DMS114 treated with DMSO at 0.1 percent for 48 hours (cell line): Measurements from ENCODE around the gene DOCK8.
"Not testable (repeated sequence)": the region's sequence is repeated elsewhere in the genome, so short reads cannot be mapped to it uniquely, and the experiment has no call there.

Experiments
- DNase-seq: peaks from one replicate; lab custom pipeline; 2025; ENCODE audit not compliant: unreplicated experiment; lab: John Stamatoyannopoulos, UW

Gene DOCK8

DNA sequence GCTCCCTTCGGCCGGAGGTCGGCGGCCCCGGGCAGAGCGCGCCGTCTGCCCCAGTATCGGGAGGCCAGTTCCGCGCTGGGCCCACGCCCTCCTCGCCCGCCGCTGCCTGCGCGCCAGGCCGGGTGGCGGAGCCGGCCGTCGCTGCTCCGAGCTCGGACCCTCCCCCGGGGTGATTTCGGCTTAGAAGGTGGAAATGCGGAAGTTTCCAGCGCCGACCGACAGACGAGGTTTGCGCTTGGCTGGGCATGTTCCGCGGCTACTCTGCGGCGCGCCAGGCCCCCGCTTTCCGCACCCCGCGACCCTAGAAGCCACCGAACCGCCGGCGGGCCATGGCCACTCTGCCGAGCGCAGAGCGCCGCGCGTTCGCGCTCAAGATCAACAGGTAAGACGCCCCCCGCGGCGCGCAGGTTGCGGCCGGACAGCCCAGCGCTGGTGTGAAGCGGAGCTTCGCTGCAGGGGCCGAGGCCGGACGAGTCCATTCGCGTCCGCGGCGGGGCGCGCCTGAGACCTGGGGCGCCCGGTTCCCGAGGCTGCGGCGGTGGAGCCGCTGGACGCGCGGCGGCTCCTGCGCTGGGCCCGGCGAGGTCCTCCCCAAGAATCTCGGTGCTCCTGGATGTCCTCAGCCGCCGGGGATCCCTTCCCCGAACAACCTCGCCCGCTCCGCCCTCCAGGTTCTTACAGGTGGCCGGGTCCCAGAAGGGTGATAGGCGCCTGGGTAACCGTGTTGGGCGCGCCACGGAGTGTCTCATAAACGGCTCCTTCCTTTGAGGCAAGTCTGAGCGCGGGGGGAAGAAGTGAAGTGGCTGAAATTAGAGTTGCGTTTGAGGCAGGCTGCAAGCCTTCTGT, at the start of gene DOCK8:
TSS of gene DOCK8 (plus strand) at position 218 of the 846 bp plus-strand sequence. CDS start at position 330, 112 bp downstream.
- peak; percentile 10 for DNase-seq

DNA sequence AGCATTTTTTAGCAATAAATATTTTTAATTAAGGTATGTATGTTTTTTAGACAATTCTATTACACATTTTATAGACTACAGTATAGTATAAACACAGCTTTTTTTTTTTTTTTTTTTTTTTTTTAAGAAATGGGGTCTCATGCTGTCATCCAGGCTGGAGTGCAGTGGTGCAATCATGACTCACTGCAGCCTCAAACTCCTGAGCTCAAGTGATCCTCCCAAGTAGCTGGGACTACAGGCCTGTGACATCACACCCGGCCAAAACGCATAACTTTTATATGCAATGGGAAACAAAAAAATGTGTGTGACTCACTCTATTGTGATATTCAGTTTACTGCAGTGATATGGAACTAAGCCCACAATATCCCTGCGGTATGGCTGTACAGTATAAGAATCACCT, 44.9 kb upstream of the DOCK8 start:
- DNase-seq = not testable (repeated sequence)

DNA sequence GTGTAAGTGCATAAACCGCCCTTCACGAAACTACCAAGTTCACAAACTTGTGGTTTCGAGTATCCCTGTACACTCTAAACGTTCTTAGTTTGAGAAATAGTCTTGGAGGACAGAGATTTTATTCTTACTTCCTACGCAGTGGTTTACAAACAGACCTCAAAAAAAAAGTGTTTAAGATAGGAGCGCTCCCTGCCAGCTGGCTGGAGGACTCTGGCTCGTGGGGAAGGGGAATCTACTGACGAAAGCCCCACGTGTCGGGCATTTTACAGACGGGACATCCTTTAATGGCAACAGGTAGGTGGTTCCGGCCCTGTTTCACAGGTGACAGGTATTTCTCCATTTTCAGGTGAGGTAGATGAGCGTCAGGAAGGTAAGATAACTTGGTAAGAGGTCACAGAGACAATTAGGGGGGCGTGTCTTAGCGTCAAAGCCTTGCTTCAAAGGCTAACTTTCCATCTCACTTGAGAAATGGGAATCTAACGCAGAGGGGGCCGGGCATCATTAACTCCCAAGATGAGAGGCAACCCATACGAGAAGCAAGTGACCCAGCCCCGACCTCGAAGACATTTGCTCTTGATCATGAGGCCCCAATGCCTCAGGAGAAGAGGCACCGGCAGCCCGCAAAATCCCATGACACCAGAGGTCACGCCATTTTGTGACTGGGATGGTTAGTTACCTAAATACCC, 36.4 kb upstream of the DOCK8 start:
- DNase-seq = not testable (repeated sequence)

DNA sequence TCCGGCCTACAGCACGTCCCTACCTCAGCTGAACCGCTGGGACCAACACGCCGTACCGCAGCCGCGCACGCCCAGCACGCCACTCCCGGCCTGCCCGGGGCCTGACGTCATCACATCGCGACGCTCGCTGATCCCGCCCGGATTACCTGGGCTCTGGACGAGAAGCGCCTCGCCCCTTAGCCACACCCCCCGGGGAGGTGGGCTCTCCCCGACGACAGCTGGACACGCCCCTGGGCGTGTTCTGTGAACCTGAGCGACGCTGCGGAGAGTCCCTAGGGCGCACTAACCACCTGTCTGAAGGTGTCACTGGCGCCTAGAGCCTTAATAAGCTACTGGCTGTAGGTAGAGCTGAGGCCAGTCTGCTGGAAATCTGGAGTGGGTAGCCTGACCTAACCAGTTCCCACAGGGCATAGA, 35.7 kb upstream of the DOCK8 start, which contains the start of gene ZNG1A:
TSS of gene ZNG1A (minus strand) at position 87 of the 414 bp plus-strand sequence. CDS start 87 bp downstream, outside the sequence.
- not testable (repeated sequence) for DNase-seq

DNA sequence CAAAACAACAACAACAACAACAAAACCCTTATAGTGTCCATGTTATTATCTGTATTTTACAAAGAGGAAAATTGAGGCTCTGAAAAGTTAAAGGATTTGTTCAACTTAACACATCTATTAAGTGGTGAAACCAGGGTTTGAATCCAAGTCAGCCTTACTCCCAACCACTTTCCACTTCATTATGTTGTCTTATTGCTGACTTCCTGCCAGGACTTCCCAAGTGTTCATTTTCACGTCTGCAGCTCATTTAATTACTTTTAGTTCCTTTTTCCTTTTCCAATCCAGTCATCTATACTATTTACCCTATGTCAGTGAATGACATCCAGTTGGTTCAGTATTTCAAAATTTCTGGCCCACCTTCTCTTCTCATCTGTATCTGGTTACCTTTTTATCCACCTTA, 15.1 kb upstream of the DOCK8 start:
- DNase-seq = not testable (repeated sequence)

DNA sequence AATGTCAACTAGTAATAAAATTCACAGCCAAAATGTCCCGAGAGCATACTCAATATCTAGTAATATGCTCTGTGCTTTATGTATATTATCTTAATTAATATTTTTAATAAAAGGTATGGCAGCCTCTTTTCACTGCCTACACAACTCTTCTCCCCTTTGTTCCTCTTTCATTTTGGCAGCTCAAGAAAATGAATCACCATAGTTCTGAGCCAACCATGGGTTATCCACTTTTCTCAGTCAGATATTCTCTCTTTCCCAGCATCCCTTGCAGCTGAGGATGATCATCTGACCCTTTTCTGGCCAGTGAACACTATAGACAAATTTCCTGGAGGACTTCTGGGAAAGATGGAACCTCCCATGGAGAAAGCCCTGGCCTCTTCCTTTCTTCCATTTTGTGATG, 8.2 kb upstream of the DOCK8 start:
- DNase-seq = no peak

DNA sequence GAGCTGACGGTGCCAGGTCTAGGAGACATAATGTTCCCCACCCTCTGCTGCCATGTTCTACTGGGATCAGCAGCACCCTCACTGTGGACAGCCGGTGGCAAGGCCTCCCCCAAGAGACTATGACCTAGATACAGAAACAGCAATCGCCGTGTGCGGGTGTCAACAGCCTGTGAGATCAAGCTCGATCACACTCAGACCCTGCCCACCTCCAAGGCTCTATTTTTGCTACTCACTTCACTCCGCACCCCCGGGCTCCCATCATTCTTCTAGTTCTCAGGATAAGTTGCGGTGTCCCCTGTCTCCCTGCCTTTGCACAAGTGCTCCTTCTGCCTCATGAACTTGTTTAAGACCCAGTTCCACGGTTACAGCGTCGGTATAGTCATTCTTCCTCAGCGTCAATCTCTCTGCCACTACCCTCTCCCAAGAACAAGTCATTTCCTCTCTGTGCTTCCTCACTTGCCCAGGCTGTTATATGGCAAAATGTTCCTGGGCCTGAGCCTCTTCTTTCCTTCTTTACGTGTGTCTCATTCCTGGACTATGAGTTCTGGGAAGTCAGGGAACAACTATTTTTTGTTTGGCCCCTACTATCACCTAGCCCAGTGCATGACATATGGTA, 5.4 kb upstream of the DOCK8 start:
- DNase-seq = no peak

DNA sequence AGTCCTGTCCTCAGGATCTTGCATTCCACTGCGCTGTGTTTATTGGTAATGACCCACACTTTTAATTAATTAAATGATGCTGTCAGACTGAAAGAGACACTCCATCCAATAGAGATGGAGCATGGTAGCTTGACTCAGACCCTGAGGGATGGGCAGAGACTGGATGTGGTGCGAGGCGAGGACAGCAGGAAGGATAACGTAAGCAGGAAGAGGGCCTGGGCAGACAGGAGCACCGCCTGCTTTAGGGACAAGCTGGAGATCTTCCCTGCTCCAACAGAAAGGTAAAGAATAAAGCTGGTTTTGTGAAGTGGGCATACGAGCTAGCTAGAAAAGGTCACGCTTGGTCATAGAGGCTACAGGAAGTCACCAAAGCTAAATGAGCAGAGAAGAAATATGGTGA, 3.6 kb upstream of the DOCK8 start:
- DNase-seq = no peak

DNA sequence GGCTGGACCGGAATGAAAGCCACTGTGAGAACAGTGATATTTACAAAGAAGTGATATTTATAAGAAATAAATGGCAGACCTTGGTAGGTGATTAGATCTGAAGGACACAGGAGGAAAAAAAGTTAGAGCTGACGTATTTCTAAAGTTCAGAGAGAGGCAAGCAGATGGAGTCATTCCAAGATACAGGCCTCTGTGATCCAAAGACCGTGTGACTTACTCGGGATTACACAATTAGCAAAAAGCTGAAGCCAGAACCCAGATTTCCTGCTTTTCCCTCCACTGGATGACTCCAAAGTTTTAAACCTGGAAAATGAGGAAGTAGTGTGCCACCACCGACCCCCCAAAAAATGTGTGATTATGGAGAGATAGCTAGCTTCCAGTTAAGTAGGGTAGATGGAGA, 3.1 kb upstream of the DOCK8 start:
- DNase-seq = no peak

DNA sequence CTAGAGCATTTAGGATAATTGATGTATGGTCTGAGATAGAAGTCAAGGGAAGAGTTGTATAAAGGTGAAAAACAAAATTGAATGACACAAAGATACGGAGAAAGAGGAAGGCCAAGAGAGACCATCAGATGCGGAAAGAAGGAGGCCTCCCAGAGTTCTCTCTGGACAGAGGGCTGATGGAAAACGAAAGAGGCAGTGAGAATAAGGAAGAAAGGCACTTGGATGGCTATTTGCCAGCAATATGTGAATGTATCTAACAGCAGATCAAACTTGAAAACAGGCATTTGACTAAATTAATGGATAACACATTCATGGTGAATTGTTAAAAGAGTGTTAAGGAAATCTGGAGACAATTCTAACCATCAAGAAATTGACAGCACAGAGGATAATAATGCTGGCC, 2.4 kb upstream of the DOCK8 start:
- no peak for DNase-seq

DNA sequence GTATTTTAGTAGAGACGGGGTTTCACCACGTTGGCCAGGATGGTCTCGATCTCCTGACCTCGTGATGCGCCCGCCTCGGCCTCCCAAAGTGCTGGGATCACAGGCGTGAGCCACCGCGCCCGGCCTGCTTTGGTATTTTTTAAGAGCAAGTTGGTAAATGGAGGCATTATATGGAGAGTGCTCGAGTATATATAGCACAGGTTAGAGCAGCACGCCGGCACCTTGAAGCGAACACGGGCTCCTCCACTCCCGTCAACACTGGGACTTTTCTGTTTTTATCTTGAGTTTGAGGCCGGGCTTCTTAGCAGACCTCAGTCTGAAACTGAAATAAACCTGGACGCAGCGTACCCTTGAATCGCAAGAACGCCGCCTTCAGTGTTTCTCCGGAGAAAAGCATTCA, 764 bp upstream of the DOCK8 start:
- not testable (repeated sequence) for DNase-seq

DNA sequence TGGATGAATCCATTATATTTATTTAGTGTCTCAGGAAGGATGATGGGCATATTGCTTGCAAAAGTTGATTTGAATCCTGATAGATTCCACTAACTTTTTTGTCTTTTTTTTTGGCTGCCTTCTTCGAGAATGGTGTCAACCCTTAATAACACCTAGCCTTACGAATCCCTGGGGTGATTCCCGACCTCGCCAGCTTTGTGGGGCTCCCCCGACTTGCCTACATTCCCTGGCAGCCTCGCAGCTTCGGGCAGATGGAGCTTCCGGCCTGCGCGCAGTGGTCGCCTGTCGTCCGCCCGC, 366 bp upstream of the DOCK8 start:
- DNase-seq = no peak

DNA sequence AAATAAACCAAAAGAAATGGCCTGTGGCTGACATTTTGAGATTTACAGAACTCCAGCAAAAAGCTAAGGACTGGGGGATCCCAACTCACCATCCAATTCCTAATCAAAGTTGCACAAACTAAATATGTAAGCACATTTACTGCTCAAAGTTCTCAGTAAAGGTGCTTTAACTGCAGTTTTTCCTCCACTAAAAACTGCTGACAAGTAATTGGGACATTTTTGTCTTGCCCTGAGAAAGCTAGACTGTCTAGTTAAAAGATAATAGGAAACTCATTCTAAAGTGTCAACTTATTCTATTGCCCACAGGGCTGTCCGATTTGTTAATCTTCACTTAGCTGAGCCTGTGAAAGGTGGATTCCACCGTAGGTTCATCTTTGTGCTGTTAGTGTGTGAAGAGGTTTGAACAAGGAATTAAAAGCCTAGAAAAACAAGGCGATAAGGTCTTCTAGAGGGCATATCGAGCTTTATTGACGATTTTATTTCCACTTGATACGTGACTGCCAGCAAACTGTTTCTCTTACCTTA, 1.0 kb downstream of the DOCK8 start:
- no peak for DNase-seq

DNA sequence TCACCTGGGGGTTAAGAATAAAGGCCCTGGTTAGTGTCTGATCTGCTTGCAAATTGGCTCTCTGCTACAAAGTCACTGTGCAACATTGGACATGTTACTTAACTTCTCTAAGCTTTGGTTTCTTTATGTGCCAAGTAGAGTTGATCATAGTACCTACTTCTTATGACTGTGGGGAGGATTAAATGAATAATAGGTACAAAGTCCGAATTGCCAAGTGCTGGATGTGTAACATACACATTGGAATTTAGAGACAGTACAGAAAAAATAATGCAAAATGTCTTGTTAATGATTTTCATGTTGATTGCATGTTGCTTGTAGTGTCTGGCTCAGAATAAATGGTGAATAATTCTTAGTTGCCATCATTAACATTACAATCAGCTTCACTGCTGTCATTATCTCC, 2.2 kb downstream of the DOCK8 start:
- DNase-seq = no peak

DNA sequence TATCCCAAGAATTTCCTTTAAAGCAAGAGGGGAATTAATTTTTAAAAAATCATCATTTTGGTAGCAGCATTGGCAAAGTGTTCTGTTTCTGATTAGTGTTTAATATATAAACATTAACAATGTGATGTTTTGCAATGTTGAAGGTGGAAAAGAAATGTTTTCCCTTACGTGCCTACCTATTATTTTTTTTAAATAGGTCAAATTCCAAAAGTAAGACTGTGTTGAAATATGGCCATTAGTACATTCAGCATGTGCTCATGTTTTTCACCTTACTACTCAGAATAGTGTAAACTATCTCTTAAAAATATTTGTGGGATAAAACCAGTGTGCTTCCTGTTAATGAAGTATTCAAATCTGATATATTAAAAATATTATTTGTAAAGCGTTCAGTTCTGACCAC, 3.3 kb downstream of the DOCK8 start:
- no peak for DNase-seq

DNA sequence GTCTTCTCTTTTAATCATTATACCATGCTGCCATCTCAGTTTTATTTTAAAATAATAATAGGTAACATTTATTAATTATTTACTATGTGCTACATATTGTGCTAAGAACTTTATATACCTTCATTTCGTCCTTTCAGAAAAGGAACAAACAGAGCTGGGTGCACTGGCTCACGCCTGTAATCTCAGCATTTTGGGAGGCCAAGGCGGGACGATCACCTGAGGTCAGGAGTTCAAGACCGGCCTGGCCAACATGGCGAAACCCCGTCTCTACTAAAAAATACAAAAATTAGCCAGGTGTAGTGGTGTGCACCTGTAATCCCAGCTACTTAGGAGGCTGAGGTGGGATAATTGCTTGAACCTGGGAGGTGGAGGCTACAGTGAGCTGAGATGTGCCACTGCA, 4.4 kb downstream of the DOCK8 start:
- not testable (repeated sequence) for DNase-seq

DNA sequence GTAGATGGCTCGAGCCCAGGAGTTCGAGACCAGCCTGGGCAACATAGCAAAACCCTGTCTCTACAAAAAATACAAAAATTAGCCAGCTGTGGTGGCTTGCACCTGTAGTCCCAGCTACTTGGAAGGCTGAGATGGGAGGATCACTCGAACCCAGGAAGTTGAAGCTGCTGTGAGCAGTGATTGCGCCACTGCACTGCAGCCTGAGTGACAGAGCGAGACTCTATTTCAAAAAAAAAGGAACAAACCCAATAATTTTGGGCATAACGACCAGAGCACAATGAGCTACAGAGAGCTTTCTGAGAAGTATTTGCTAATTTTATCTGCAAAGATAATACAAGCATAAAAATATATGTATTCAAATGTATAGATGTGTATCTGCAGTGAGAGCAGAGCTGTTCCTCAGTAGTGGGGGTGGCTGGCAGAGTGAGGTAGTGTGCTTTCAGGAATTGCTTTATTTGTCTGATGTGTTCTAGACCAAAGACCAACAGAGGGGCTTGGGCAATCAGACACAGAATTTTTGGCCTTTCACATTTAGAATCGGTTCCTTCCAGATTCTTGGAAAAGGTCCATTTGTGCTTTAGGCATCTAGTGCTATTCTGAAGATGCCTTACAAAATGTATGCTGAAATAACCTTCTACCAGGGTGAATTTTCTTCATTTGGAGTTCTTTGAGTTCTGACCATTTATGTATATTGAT, 5.2 kb downstream of the DOCK8 start:
- no peak for DNase-seq

DNA sequence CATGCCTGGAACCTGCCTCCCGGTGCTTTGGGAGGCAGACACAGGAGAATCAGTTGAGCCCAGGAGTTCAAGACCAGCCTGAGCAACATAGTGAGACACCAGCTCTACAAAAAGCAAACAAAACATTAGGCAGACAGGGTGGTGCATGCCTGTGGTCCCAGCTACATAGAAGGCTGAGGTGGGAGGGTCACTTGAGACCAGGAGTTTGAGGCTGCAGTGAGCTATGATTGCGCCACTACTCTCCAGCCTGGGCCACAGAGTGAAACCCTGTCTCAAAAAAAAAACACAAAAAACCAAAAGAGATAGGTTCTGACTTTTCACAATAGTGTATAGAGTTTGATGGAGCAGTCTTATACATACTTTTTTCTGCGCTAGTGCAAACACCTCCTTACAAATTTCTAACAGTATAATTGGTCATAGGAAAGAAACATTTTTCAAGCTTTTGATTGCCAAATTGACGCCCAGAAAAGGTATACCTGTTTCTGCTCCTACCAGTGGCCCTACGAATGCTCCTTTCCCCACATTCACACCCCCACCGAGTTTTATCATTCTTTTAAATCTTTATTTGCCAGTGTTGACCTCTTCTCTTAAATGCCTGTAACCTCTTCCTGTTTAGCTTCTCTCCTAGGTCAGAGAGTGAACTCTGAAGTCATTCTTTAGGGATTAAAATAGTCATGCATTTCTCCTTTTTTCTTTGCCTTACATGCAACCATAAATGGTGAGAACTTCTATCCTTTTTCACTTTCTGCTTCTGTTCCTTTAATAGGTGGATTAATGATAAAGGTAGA, 7.5 kb downstream of the DOCK8 start:
- DNase-seq = no peak

DNA sequence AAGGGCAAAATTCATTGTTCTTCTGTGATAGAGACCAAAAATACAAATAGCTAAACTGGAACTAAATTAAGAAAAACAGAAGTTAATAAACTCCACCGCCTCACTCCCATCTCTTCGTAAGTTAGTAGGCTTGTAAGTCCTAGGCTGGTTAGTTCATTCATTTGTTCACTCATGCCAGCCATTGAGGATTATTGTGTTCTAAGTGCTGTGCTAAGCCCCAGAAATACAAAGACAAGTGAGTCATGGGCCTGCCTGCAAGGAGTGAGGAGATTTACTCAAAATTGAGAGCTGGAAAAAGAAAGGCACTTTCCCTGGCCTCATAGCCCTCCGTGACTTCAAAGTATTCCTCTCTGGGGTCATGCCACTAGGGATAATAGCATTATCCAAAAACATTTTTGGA, 8.5 kb downstream of the DOCK8 start:
- DNase-seq = no peak

DNA sequence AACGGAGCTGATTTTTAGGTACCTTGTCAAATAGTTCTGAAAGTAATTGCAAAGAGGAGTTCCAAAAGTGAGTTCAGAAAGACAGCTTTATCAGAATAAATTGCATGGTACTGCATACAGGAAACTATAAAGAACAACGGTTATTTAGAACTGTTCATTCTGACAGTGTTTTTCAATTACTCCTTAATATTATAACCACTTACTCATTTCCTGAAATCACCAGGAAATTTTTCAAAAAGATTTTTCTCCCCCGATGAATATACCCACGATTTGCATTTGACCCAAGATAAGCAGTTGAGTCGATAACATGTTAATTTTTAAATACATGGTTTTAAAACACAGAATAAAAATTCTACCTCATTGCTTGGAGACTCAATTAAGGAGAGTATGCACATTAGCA, 9.4 kb downstream of the DOCK8 start:
- no peak for DNase-seq
